Measurements from ENCODE around the gene GTF3C5. TPM values are rescaled to one million over a fixed set of nuclear protein-coding genes. Genes with fewer than 3 reads are reported as not detected.

Gene GTF3C5
- total and polyA plus RNA-seq, 10 of the 15 experiments (the other 5 are each of a cell fraction or from before 2014, with no cell fraction given) = 2.2 to 81.1 (median 68.7) TPM

- no peak for TF ChIP-seq YY1 (IDR thresholded peaks at IDR 0.05; ENCODE audit: low read depth, low read length)
- no peak for TF ChIP-seq KDM1A (IDR thresholded peaks at IDR 0.05; ENCODE audit: borderline replicate concordance)
- TF ChIP-seq JUND (IDR thresholded peaks at IDR 0.05; ENCODE audit: low read depth, low read length) = no peak
- TF ChIP-seq TARDBP (IDR thresholded peaks at IDR 0.05; ENCODE audit: borderline replicate concordance) = no peak
- no peak for TF ChIP-seq RB1 (IDR thresholded peaks at IDR 0.05; ENCODE audit: borderline replicate concordance)
- TF ChIP-seq MAX (IDR thresholded peaks at IDR 0.05; ENCODE audit: low read depth, low read length) = no peak
- TF ChIP-seq SREBF2 (IDR thresholded peaks at IDR 0.05; ENCODE audit: low read length) = no peak
- TF ChIP-seq PAX8 (IDR thresholded peaks at IDR 0.05) = no peak
- no peak for TF ChIP-seq PRDM15 (CRISPR knock-in tag; IDR thresholded peaks at IDR 0.05)
- TF ChIP-seq POLR2A (IDR thresholded peaks at IDR 0.05; ENCODE audit: low read depth, low read length) = no peak
- no peak for TF ChIP-seq SIX5 (IDR thresholded peaks at IDR 0.05; ENCODE audit: low read depth, low read length, severe bottlenecking)
- TF ChIP-seq YBX1 (IDR thresholded peaks at IDR 0.05) = no peak
- no peak for TF ChIP-seq ATF2 (IDR thresholded peaks at IDR 0.05; ENCODE audit: low read length)
- no peak for TF ChIP-seq POU2F2 (IDR thresholded peaks at IDR 0.05; ENCODE audit: borderline replicate concordance, low read depth, low read length)
- no peak for TF ChIP-seq IRF5 (IDR thresholded peaks at IDR 0.05; ENCODE audit: borderline replicate concordance)
- TF ChIP-seq CBFB (IDR thresholded peaks at IDR 0.05; ENCODE audit: low read depth) = no peak
- no peak for TF ChIP-seq TCF3 (IDR thresholded peaks at IDR 0.05; ENCODE audit: borderline replicate concordance, insufficient read depth, low read depth, low read length)
- TF ChIP-seq ATF7 (IDR thresholded peaks at IDR 0.05; ENCODE audit: low read depth) = no peak
- Histone ChIP-seq H3K79me2 (ENCODE audit: control insufficient read depth, insufficient read depth, low read length) (no peaks in the 10 kb centered on the region), H3K4me2 (ENCODE audit: control insufficient read depth, insufficient read depth) (no peak overlapping the region), H2AFZ (ENCODE audit: control insufficient read depth, low read depth, low read length) (no peak overlapping the region), H3K4me3 (no peak overlapping the region), H3K27ac (ENCODE audit: control insufficient read depth, insufficient read depth) (no peak overlapping the region), H3K27me3 (replicated peaks in 1 of 2; ENCODE audit: control insufficient read depth in 2 of 2, insufficient read depth in 2 of 2, low read length in 1 of 2) (no peaks in the 10 kb centered on the region), H3K4me1 (ENCODE audit: control insufficient read depth, insufficient read depth, low read length) (no peaks in the 10 kb centered on the region), H4K20me1 (ENCODE audit: control insufficient read depth, insufficient read depth) (no peaks in the 10 kb centered on the region), H3K9ac (ENCODE audit: control insufficient read depth, insufficient read depth, low read length) (no peak overlapping the region), H3K36me3 (ENCODE audit: control insufficient read depth in 2 of 2, insufficient read depth in 2 of 2, low read length in 1 of 2) (peaks cover 26 to 43% of the 10 kb centered on the region in 2 experiments), H3K9me3 (replicated peaks; ENCODE audit: control insufficient read depth, insufficient read depth, low read length) (no peaks in the 10 kb centered on the region)
- no peak for FAIRE-seq
- CTCF ChIA-PET = interaction anchor here (0.7 to 22.5 kb wide), 3 partner anchors 11 to 42 kb away, joined by 3 to 401 read pairs (median 29); no protein-coding TSS in a partner anchor
- 85% methylated on average over 12 of the region's 12 CpGs for WGBS (ENCODE audit: insufficient coverage, insufficient replicate concordance, low lambda C conversion rate, missing lambda C conversion rate)
- no TSS peak for BruUV-seq (replicated peaks)
- no peak for DNase-seq (ENCODE audit: low read depth, low spot score)
- SMC1A ChIA-PET (ENCODE audit: uncharacterized antibody, unreplicated experiment) = interaction anchor here (1.3 to 3.4 kb wide), 2 partner anchors 10 to 40 kb away, joined by 6 to 16 read pairs; no protein-coding TSS in a partner anchor
- RAD21 ChIA-PET (ENCODE audit: unreplicated experiment) = interaction anchor here (1.0 to 3.7 kb wide), 4 partner anchors 11 to 43 kb away, joined by 3 to 25 read pairs (median 6); no protein-coding TSS in a partner anchor
- in situ Hi-C loops (cut with MboI) = no loop called here
- ATAC-seq = no peak
- intact Hi-C loops (cut with micrococcal nuclease; ENCODE audit: unreplicated experiment) = loop anchor here (1.0 kb wide), 2 partner anchors 40 to 76 kb away; no protein-coding TSS in a partner anchor
- POLR2A ChIA-PET = interaction anchor here (0.6 to 1.0 kb wide), 2 partner anchors 43 to 53 kb away, joined by 3 to 4 read pairs; no protein-coding TSS in a partner anchor
These were observed 73.2 kb downstream of the GTF3C5 start for GRCh38 chr9:133103987-133104505.
